Large intestine (tissue), 3 donors: Measurements from ENCODE around the gene ATG5. TPM values are rescaled to one million over a fixed set of nuclear protein-coding genes. Genes with fewer than 3 reads are reported as not detected.

ENCODE experiments used
- DNase-seq, 2 donors: peaks; one replicate each; pipeline versions ENCODE4 v3.0.0 to v3.0.0-alpha.2; 2013
- H3K27ac ChIP-seq: one replicate; pipeline ENCODE4 v1.5.1; 2013; ENCODE audit warnings: low read length
- H3K27me3 ChIP-seq: 2 replicates; pipeline ENCODE4 v1.6.1; 2013; ENCODE audit warnings: low read length; ENCODE audit not compliant: control insufficient read depth, insufficient read depth
- H3K36me3 ChIP-seq: 2 replicates; pipeline ENCODE4 v1.6.1; 2013; ENCODE audit warnings: low read length; ENCODE audit not compliant: control insufficient read depth, insufficient read depth
- H3K4me1 ChIP-seq: one replicate; pipeline ENCODE4 v1.6.1; 2013; ENCODE audit warnings: low read length; ENCODE audit not compliant: control insufficient read depth, insufficient read depth
- H3K4me3 ChIP-seq: one replicate; pipeline ENCODE4 v1.5.1; 2013; ENCODE audit warnings: low read length
- H3K9me3 ChIP-seq: one replicate; pipeline ENCODE4 v1.6.1; 2013; ENCODE audit warnings: mild to moderate bottlenecking, low read depth, low read length, moderate library complexity; ENCODE audit not compliant: control insufficient read depth
- WGBS: methylation state at CpG from one replicate; pipeline ENCODE4 v1.1.5; 2013; ENCODE audit warnings: low lambda C conversion rate; ENCODE audit not compliant: insufficient coverage; 5-methylcytosine and 5-hydroxymethylcytosine counted together
- polyA plus RNA-seq: library from polyadenylated mRNA; unstranded; fragments of 120-200 nt; gene quantifications from one replicate; pipeline ENCODE4 v1.2.1, GENCODE V29; 2013

Gene ATG5
- polyA plus RNA-seq, 1 donor: 33.0 TPM

DNA sequence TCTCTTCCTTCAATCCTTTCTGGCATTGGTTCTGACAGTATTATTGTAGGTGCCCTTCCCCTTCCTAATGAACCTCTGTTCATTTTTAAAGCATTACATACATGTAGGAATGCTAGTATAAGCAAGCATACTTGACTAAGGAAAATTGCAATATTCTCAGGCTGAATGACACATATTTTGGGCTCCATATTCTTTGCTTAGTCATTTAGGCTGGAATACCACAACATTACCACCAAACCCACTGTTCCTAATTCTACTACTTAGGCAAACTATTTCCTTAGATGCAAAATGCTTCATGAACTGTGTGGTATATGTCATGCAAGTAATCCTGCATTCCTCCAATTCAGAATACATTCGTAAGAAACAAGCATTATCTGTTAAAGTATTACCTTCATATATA lies 125.6 kb downstream of the ATG5 start:
- no peak overlapping the region for H3K4me3 ChIP-seq
- no peaks in the 10 kb centered on the region for H3K9me3 ChIP-seq
- DNase-seq: no peak
- peaks cover 6% of the 10 kb centered on the region for H3K36me3 ChIP-seq
- WGBS: no CpG with 5 or more reads among the region's 1 CpG
- H3K27me3 ChIP-seq: no peaks in the 10 kb centered on the region
- no peaks in the 10 kb centered on the region for H3K4me1 ChIP-seq
- no peak overlapping the region for H3K27ac ChIP-seq

DNA sequence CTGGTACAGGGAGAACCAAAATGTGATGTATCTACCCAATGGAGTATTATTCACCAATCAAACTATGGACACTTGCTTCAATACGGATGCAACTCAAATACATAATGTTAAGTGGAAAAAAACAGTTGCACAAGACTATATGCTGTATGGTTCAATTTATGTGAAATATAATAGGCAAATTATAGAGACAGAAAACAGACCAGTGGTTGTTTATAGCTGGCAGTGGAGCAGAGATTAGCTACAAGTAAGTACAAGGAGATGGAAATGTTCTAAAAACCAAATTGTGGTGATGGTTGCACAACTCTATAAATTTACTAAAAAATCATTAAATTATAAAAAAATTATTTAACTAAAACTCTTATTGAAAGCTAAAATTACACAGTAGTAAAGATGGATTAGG lies 126.2 kb downstream of the ATG5 start:
- peaks cover 6% of the 10 kb centered on the region for H3K36me3 ChIP-seq
- 80% methylated on average over 1 of the region's 1 CpG for WGBS
- no peak overlapping the region for H3K27ac ChIP-seq
- no peaks in the 10 kb centered on the region for H3K4me1 ChIP-seq
- no peaks in the 10 kb centered on the region for H3K9me3 ChIP-seq
- H3K4me3 ChIP-seq: no peak overlapping the region
- no peaks in the 10 kb centered on the region for H3K27me3 ChIP-seq
- DNase-seq: no peak

DNA sequence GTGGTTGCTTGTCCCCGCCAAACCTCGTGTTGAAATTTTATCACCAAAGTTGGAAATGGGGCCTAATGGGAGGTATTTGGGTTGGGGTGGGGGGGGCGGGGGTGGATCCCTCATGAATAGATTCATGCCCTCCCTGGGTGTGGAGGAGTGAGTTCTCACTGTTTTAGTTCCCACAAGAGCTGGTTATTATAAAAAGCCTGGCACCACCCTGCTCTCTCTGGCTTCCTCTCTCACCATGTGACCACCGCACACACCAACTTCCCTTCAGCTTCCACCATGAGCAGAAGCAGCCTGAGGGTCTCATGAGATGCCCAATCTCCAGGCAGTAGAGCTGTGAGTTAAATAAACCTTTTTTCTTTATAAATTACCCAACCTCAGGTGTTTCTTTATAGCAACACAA lies 128.1 kb downstream of the ATG5 start:
- Histone ChIP-seq H3K27me3 (no peaks in the 10 kb centered on the region), H3K4me1 (no peaks in the 10 kb centered on the region), H3K27ac (no peak overlapping the region), H3K9me3 (no peaks in the 10 kb centered on the region), H3K4me3 (no peak overlapping the region), H3K36me3 (peaks cover 6% of the 10 kb centered on the region)
- no peak for DNase-seq
- WGBS: 83% methylated on average over 1 of the region's 4 CpGs

DNA sequence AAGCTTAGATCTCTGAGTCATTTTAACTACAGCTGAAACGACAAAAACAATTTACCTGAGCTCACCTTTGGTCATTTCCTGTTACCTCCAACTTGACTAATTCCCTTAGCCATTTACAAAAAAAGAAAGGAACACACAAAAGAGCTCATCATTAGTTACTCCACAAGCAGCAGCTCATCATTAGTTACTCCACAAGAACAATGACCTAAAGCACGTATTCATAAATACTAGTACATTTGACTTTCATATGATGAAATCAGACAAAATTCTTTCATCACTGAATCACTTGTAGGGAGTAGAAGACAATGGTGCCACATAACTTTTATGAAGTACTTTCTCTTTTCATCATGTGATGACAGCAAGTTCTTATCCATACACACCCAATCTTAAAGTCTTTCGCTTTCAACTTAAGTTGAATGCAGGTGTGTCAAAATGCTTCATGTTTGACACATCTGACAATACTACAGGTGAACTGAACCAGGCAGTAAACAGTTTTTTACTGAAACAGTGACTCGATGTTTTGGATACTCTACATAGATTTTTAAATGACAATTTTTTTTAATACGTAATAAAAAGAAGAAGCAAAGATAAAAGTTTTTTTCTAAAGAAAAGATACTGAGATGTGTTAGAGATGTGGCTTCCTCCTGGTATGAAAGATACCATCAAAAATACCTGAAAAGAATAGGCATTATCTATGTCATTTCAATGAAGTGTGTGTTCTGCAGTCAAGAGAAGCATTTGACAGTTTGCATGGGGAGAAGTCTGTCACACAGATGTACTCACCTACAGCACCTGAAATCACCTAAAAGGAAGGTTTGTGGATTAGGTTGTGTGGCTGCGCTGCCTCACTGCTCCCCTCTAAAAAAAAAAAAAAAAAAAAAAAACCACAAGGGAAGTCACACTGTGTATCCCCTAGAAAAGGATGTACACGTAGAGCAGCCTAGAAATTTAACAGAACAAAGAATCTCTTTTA lies 130.3 kb downstream of the ATG5 start:
- H3K4me1 ChIP-seq: no peaks in the 10 kb centered on the region
- no peaks in the 10 kb centered on the region for H3K27me3 ChIP-seq
- WGBS: 94% methylated on average over 3 of the region's 7 CpGs
- no peak overlapping the region for H3K4me3 ChIP-seq
- no peaks in the 10 kb centered on the region for H3K9me3 ChIP-seq
- peak in 1 of 2 donors; percentile 18 for DNase-seq
- no peaks in the 10 kb centered on the region for H3K36me3 ChIP-seq
- H3K27ac ChIP-seq: no peak overlapping the region

DNA sequence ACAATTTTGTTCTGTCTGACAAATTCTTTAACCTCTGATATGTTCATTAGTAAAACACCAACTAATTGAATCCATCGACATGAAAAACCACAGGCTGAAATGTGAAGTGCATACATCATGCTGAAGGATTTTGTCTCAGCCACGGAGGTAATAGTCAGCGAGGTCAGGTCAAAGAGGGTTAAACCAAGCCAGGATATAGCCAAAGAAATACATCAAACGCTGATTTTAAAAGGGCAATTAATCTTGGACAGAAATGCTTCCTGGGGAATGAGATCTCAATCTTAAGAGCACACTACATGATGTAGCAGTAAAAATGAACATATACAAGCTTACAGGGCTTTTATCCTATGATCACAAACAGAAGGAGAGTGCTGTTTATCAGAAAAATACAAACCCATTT lies 132.7 kb downstream of the ATG5 start:
- H3K27ac ChIP-seq: no peak overlapping the region
- no peaks in the 10 kb centered on the region for H3K36me3 ChIP-seq
- no peaks in the 10 kb centered on the region for H3K9me3 ChIP-seq
- no peaks in the 10 kb centered on the region for H3K4me1 ChIP-seq
- 83% methylated on average over 1 of the region's 4 CpGs for WGBS
- H3K27me3 ChIP-seq: no peaks in the 10 kb centered on the region
- no peak overlapping the region for H3K4me3 ChIP-seq
- DNase-seq: no peak

DNA sequence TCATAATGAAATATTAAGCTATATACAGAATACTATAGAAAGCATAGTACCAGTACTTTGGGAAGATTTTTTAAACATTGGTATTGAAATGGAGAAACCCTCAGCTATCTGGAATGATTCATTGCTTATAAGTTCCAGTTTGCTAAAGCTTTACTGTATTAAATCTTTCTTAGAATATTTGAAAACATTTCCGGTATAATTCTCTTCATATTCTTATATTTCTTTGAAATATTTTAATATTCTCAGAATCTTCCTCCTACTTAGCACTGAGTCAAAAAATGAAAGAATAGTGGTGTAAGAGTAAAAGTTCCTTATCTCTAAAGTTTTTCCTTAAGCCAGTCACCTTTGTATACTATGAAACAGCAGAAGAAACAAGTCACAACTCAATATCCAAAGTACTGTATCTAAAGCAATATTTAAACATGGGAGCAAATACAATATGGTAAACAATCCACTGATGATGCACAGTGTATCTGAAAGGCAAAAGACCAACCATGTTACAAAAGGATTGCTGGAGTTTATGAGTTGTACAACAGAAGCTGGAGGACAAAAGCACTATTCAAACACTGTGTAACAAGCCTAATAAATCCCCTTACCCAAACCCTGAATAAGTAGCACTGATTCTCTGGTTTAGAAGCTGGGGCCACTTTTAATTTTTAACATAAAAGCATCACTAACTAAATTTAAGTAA lies 137.3 kb downstream of the ATG5 start:
- Histone ChIP-seq H3K4me3 (no peak overlapping the region), H3K9me3 (no peaks in the 10 kb centered on the region), H3K4me1 (no peaks in the 10 kb centered on the region), H3K27me3 (no peaks in the 10 kb centered on the region), H3K36me3 (peaks cover 4% of the 10 kb centered on the region), H3K27ac (no peak overlapping the region)
- 83% methylated on average over 1 of the region's 1 CpG for WGBS
- DNase-seq: no peak

DNA sequence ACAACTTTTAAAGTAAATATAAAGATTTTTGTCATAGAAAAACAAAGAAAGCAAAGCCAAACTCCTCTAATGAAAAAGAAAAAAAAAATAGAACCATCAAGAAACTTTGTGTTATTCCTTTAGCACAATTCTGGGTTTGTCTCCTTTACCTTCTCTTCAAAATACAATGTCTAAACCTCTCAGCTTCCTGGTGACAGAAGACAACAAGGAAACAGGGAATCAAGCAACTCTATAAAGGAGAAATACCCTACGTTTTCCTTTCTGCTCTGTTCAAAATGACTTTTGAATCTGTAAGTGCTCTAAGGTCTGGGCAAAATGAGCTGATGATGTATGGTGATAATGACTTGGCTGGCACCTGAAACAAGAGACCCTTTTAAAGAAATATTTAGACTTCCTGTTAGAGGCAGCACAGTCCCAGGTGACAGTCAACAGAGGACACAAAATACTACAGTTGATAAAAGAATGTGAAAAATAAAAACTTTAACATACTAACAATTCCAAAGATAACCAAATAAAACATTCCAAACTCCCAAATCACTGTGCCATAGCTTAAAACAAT lies 138.1 kb downstream of the ATG5 start:
- DNase-seq: no peak
- no peak overlapping the region for H3K4me3 ChIP-seq
- no peaks in the 10 kb centered on the region for H3K27me3 ChIP-seq
- no peak overlapping the region for H3K27ac ChIP-seq
- no CpG with 5 or more reads among the region's 1 CpG for WGBS
- no peaks in the 10 kb centered on the region for H3K9me3 ChIP-seq
- no peaks in the 10 kb centered on the region for H3K4me1 ChIP-seq
- peaks cover 4% of the 10 kb centered on the region for H3K36me3 ChIP-seq

DNA sequence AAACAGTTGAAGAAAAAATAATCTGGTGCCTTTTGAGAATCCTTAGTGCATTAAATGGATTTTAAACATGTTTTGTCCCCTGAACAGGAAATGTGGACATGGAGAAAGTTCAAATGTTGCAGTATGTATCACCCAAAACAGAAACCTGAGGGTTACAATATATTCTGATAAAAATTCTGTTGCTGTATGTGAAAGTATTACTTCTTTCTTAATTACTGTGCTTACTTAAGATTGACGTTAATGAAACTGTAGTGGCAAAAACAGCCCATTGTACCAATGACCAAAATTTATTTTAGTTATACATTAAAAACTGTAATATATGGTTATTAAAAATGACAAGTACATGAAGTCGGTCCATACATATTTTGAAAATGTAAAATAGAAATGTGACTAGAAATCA lies 138.8 kb downstream of the ATG5 start:
- Histone ChIP-seq H3K9me3 (no peaks in the 10 kb centered on the region), H3K27ac (no peak overlapping the region), H3K27me3 (no peaks in the 10 kb centered on the region), H3K4me3 (no peak overlapping the region), H3K4me1 (no peaks in the 10 kb centered on the region), H3K36me3 (peaks cover 4% of the 10 kb centered on the region)
- 100% methylated on average over 1 of the region's 2 CpGs for WGBS
- DNase-seq: no peak

DNA sequence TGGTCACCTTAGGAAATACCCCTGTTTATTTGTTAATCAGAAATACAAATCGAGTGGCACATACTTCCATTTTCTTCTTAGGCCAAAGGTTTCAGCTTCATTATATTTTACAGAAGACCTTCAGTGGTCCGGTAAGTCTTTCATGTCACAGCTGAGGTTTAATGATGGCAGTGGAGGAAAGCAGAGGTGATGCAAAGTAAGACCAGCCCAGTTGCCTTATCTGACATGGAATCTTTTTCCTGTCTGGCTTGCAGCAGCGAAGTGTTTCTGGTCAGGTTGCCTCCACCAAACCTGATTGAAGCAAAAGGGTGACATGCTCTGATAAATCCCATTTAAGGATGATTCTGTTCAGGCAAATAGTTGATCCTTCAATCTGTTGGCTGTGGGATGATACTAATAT lies 139.4 kb downstream of the ATG5 start:
- Histone ChIP-seq H3K27me3 (no peaks in the 10 kb centered on the region), H3K27ac (no peak overlapping the region), H3K36me3 (peaks cover 4% of the 10 kb centered on the region), H3K4me1 (no peaks in the 10 kb centered on the region), H3K9me3 (no peaks in the 10 kb centered on the region), H3K4me3 (no peak overlapping the region)
- WGBS: no CpG with 5 or more reads among the region's 3 CpGs
- no peak for DNase-seq

DNA sequence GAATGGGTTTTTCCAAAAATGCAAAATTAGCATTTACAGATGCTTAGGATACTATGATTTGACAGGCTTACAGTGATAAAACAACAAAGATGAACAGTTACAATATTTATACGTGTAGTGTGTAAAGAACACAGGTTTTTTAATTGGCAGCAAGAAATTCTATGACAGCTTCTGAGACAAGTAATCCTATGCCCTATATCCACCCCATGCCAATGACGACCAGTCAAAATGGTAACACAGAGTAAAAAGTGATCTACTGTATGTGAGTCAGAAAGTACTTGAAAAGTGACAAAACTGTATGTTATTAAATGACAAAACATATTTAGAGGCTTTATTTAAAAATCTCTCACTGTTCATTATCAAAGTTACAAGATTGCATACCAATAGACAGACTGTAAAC lies 139.9 kb downstream of the ATG5 start:
- Histone ChIP-seq H3K36me3 (peaks cover 4% of the 10 kb centered on the region), H3K27me3 (no peaks in the 10 kb centered on the region), H3K4me3 (no peak overlapping the region), H3K4me1 (peaks cover 4% of the 10 kb centered on the region), H3K9me3 (no peaks in the 10 kb centered on the region), H3K27ac (no peak overlapping the region)
- no CpG with 5 or more reads among the region's 2 CpGs for WGBS
- no peak for DNase-seq
